ENCODE data around the gene GGN.
"Not testable (repeated sequence)": the region's sequence is repeated elsewhere in the genome, so short reads cannot be mapped to it uniquely, and the experiment has no call there.

The GGN gene, protein sequence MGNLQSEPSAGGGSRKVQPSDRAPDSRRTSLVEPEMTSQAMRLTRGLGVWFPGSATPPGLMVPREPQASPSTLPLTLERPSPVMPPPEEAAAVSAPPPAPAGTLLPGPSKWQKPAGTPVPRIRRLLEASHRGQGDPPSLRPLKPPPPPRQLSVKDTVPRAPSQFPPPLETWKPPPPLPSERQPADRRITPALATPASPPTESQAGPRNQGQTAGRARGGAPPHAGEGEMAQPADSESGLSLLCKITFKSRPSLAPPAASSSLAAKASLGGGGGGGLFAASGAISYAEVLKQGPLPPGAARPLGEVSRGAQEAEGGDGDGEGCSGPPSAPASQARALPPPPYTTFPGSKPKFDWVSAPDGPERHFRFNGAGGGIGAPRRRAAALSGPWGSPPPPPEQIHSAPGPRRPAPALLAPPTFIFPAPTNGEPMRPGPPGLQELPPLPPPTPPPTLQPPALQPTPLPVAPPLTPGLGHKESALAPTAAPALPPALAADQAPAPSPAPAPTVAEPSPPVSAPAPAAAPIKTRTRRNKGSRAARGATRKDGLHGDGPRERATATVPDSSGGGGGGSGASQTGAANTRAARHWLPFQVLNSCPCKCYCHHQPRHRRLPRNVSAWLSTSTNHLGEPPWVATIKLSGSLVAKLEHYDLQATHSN

GRCh38 chr19:38387550-38388348, at the start of gene GGN:
Gene GGN, minus strand, starts transcription at chr19:38388034. Its CDS starts 773 bp downstream, at chr19:38387261.
- DNase-seq (ENCODE audit: low read depth): peak; percentile 60

GRCh38 chr19:38437295-38437694, 49.5 kb upstream of the GGN start:
- no peak for DNase-seq (ENCODE audit: low read depth)

DNA sequence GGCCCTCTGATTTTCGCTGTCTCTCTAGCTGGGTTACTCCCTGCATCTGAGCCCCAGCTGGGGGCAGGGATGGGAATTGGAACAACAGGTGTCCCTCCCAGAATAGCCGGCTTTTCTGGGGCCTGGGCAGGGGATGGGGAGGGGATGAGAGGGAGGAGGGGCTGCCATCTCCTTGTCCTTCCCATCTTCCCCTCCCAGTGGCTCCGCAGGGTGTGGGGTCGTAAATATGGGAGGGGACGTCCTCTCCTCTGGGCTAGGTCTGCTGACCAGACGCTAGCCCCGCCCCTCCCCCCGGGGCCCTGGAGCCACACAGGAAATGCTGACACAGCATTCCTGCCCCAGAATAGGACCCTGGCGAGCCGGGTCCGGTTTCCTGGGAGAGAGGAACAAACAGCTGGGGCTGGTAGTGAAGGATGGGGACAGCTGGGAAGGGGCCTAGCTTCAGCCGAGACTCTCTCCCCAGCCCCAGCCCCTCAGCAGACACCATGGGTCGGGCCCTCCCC, 46.8 kb upstream of the GGN start:
- DNase-seq (ENCODE audit: low read depth): no peak

GRCh38 chr19:38433268-38433733, 45.5 kb upstream of the GGN start, which contains the start of gene RYR1:
Gene RYR1, plus strand, starts transcription at chr19:38433691. Its CDS starts 139 bp downstream, at chr19:38433830.
- no peak for DNase-seq (ENCODE audit: low read depth)

- no peak for DNase-seq (ENCODE audit: low read depth)
These were observed 43.1 kb upstream of the GGN start for GRCh38 chr19:38430931-38431330.

DNA sequence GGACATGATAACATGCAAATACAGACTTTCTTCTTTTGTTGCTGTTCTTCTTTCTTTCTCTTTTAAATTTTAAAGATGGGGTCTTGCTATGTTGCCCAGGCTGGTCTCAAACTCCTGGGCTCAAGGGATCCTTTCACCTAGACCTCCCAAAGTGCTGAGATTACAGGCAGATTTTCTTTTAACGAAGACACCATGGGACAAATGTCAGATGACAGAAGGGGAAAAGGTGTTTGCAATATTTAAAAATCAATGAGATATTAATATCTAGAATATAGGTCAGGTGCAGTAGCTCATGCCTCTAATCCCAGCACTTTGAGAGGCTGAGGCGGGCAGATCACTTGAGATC, 42.0 kb upstream of the GGN start:
- DNase-seq (ENCODE audit: low read depth): no peak

DNA sequence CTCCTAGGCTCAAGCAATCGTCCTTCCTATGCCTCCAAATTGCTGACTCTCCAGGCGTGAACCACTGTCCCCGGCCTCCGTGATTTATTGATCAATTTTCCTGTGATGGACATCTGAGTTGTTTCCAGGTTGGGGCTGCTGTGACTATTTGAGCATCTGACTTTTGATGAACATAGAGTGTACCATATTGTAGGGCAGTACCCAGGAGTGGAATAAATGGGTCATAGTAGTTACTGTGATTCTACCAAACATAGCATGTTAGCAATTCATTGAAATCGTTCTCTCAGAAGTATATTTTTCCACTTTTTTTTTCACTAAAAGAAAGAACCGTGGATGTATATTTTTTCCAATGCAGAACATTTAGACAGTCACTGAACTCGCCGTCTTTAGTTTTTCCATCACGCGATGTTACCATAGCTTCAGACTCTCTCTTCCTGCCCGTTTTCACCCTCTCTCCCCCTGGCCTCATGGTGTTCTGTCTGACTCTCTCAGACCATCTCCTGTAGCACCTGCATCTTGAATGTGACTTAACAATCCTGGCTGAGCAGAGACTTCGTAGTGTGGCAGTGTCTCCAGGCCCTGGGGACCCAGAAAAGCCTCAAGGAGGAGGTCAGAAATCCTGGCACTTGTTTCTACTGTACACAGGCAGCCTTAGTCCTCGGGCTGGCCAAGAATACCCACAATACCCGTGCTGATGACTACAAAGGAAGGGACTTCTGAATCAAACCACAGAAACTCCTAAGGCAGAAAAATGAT, 41.4 kb upstream of the GGN start:
- DNase-seq (ENCODE audit: low read depth): no peak

- DNase-seq (ENCODE audit: low read depth): not testable (repeated sequence)
These were observed 39.3 kb upstream of the GGN start for GRCh38 chr19:38427035-38427677.

GRCh38 chr19:38425810-38426466, 38.1 kb upstream of the GGN start, which contains the start of gene RASGRP4:
Gene RASGRP4, minus strand, starts transcription at chr19:38426219. Its CDS starts 128 bp downstream, at chr19:38426091.
- peak; percentile 7 for DNase-seq (ENCODE audit: low read depth)

- DNase-seq (ENCODE audit: low read depth): no peak
These were observed 37.5 kb upstream of the GGN start for GRCh38 chr19:38425222-38425809.

DNA sequence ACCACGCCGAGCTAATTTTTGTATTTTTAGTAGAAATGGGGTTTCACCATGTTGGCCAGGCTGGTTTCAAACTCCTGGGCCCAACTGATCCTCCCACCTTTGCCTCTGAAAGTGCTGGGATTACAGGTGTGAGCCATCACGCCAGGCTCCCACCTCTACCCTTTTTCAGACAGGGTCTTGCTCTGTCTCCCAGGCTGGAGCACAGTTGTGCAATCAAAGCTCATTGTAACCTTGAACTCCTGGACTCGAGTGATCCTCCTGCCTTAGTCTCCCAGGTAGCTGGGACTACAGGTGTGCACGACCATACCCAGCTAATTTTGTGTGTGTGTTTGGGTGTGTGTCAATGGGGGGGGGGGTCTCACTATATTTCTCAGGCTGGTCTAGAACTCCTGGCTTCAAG, 36.4 kb upstream of the GGN start:
- DNase-seq (ENCODE audit: low read depth): no peak

- DNase-seq (ENCODE audit: low read depth): no peak
These were observed 34.6 kb upstream of the GGN start for GRCh38 chr19:38422438-38422837.

DNA sequence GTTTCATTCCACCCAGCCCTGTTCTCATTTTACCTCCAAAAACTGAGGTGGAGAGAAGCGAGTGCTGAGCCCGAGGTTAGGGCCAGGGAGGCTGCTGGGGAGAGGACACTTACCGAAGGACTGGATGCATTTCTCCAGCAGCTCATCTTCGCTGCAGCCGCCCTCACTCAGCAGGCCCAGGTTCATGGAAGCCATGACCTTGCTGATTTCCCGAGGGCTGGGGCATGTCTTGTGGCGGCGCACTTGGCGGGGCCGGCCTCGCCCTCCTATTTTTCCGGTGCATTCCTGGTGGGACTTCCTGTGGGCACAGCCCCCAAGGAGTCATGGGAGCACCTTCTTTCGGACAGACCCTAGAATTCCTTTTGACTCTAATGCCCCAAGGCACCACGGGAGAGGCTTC, 34.0 kb upstream of the GGN start:
- no peak for DNase-seq (ENCODE audit: low read depth)

DNA sequence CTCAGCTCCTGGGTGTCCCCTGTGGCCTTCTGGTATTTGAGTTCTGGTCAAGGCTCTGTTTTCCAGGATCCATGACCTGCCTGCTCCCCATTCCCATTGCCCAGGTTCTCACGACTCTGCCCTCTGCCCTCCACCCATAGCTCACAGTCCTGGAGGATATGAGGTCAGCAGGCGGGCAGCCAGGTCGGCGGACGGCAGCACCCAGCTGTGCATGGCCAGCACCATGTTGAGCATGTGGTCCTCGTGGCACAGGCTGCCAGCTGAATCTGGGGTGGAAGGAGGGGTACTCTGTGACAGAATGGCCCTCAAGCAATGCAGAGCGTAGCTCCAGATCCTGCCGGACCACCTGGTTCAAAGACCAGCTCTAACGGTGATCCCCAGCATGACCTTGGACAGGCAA, 33.1 kb upstream of the GGN start:
- DNase-seq (ENCODE audit: low read depth): no peak

DNA sequence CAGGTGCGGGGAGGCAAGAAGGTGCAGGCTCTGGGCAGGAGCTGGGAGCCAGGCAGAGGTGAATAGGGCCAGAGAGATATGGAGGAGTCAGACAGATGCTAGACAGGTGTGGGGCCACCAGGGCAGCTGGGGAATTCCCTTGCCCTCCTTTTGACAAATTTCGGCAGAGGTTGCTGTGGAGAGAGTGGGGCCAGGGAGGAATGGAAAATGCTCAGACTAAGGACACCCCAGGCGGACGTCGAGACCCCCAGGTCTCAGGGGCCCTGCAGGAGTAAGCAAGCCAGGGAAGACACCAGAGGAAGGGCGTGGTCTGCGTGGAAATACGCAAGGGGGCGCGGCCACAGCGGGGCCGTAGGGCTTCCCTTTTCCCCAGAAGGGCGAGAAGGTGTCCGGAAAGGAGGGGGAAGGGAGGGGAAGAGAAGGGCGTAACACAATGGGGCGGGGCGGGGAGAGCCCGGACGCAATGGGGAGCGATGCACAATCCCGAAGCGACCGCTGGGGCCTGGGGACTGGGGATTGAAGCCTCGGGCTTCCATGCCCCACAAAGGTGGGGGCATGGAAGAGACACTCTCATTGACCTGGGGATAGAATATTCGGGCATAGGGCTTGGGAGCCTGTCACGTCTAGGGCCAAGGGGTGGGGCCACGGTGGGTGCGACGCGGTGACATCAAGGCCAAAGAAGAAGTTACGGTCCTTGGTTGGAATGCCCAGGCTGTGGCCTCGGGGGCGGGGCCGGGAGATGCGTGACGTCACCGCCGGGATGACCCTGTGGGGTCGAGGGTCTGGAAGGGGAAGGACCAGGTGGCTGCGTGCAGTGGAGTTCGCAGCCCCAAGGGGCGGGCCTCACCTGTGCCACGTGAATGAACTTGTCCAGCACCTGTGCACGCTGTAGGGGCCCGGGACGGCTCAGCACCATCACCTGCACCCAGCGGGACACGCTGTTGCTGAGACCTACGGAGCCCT, 30.0 kb upstream of the GGN start:
- peak; percentile 15 for DNase-seq (ENCODE audit: low read depth)

GRCh38 chr19:38417146-38417543, 29.3 kb upstream of the GGN start:
- no peak for DNase-seq (ENCODE audit: low read depth)

GRCh38 chr19:38413416-38413815, 25.6 kb upstream of the GGN start:
- no peak for DNase-seq (ENCODE audit: low read depth)

- DNase-seq (ENCODE audit: low read depth): no peak
These were observed 25.1 kb upstream of the GGN start for GRCh38 chr19:38412961-38413360.

DNA sequence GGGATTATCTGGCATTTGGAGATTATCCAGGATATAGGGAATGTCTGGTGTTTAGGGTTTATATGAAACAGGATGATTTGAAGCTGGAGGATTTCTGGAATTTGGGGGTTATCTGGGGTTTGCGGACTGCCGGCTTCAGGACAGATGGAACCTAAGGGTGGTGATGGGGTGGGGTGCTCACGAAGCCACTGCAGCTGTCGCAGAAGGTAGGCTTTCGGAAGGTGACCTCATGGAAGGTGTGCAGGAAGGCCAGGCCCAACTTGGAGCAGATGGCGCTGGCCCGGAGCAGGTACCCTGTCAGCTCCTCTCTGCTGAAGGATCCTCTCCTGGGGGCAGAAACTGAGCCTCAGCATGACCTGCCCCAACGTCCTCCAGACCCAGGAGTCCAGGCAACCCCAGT, 24.7 kb upstream of the GGN start:
- DNase-seq (ENCODE audit: low read depth): no peak

Data from stimulated activated CD8-positive, alpha-beta memory T cell treated with anti-CD3 and anti-CD28 coated beads, Interleukin-12 subunit alpha, Interleukin-12 subunit beta, amount 100 ng/mL, for 1 hour (primary cell).